ENCODE results near the gene TEKTIP1. TPM values are rescaled to one million over a fixed set of nuclear protein-coding genes. Genes with fewer than 3 reads are reported as not detected.
"Not testable (repeated sequence)": the region's sequence is repeated elsewhere in the genome, so short reads cannot be mapped to it uniquely, and the experiment has no call there.

Gene TEKTIP1
- total RNA-seq, 1 donor from 2014 or later = not detected

DNA sequence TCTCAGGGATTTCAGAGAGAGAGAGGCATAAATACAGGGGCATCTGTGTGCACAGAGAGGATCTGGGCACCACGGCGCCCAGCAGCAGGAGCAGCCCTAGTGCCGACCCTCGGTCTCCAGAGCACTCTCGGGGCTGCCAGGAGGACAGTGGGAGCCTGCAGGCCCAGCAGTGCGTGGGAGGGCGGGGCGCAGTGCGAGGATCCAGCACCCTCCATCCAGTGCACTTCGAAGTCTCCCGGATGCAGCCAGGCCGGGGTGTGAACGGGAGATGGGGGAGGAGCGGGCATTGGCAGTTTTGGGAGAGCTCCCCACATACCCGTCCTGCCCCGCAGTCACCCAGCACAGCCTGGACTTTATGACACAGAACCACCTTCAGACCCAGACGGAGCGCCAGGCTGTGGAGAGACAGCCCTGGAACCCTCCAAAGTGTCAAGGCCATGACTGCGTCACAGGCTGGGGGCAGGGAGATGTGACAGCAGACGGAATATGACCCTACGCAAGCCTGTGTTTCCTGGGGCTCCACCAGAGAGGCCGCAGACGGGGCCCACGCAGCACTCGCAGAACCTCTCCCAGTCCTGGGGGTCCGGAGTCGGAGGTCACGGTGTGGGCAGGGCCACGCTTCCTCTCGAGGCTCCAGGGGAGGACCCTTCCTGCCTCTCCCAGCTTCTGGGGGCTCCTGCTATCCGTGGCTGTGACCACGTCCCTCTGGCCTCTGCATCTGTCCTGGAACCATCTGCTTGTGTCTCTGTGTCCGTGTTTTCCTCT is 14.7 kb upstream of the TEKTIP1 start:
- no peak for DNase-seq

DNA sequence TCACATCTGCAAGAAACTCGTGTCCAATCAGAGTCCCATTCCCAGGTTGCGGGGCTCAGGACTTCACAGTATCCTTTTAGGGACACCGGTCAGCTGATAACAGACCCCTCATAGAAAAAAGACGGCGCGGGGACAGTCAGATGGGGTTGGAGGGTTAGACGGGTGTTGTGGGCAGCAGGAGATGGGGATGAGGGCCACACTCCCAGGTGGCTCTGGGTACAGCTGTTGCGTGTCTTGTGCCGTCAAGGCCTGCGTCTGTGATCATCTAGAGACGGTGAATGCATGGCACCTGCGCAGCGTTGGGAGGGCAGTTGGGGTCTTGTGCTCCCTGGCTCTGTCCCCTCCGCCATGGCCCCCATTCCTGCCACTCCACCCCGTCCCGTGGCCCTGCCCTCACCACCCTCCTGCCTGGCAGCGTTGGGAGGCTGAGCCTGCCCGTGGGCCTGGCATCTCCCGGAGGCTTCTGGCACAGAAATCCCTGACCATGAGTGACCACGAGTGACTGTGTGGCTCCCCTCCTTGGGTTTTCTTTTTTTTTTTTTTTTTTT is 14.0 kb upstream of the TEKTIP1 start:
- DNase-seq = no peak

DNA sequence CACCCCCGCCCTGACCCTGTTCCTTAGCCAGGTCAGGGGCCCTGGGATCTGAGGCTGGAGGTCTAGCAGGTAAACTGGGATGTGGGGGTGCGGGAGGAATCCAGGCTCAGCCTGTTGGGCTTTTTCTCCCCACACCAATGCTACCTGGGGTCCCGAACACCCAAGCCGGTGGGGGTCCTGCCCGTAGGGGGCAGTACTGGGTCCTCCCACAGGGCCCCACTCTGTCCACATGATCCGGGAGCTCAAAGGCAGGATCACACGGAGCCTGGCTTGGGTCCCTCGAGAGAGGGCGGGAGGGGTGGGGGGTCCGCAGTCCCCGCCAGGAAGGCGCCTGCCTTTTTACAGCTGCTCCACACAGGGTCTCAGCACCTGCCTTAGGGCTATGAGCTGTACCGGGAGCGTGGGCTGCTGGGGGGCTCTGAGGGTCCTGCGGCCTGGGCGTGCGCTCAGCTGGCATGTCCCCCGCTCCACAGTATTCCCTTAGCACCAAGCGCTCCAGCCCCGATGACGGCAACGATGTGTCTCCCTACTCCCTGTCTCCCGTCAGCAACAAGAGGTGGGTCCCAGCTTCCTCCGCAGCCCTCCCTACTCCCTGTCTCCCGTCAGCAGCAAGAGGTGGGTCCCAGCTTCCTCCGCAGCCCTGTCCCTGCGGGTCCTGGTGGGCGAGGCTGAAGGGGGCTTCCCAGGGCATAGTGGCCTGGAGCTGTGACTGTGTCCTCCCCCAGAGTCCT is 12.3 kb upstream of the TEKTIP1 start:
- DNase-seq = no peak

DNA sequence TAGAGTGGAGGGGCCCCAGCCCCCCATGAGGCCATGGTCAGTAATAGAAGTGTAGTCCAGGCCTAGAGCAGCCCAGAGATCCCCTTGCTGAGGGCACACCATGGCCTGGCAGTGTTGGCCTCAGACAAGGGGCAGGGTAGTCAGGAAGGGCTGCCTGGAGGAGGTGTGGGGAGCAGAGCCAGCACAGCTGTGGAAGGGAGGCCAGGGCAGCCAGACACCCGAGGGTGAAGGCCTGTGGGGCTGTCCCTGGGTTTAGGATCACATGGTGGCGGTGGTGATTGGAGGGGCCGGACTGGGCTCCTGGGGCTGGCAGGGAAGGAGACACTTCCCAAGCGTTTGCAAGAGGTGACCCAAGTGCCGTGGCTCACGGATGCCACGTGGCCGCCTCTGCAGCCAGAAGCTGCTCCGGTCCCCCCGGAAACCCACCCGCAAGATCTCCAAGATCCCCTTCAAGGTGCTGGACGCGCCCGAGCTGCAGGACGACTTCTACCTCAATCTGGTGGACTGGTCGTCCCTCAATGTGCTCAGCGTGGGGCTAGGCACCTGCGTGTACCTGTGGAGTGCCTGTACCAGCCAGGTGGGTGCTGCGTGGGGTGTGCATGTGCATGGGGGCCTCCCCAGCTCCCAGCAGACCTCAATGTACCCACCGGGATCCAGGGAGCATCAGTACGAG is 11.6 kb upstream of the TEKTIP1 start:
- no peak for DNase-seq

DNA sequence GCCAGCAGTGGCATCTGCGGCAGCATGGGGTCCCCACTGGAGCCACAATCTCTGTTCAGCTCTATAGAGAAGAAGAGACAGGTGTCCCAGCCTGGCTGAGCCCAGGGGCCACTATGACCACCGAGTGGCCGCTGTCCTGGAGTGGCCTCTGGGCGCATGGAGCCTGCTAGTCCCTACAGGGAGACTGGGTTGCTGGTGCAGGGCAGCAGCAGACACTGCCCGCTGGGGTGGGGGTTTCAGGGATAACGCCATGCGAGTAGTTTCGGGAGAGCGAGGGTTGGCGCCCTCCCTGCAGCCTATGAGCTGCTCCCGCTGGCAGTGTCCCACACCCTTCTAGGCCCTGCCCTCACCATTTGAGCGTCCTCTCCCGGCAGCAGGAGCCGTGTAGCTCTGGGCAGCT is 10.9 kb upstream of the TEKTIP1 start:
- no peak for DNase-seq

DNA sequence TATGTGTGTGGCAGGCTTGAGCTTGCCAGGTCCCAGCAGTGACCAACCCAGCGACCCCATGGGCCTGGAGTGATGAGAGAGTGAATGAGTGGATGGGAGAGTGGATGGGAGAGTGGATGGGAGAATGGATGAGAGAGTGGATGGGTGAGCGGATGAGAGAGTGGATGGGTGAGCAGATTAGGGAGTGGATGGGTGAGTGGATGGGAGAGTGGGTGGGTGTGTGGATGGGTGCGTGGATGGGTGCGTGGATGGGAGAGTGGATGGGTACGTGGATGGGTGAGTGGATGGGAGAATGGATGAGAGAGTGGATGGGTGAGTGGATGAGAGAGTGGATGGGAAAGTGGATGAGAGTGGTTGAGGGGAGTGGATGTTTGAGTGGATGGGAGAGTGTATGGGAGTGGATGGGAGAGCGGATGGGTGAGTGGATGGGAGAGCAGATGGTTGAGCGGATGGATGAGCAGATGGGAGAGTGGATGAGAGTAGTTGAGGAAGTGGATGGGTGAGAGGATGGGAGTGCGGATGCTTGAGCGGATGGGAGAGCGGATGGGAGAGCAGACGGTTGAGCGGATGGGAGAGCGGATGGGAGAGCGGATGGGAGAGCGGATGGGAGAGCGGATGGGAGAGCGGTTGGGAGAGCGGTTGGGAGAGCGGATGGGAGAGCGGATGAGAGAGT is 10.3 kb upstream of the TEKTIP1 start:
- DNase-seq = no peak

DNA sequence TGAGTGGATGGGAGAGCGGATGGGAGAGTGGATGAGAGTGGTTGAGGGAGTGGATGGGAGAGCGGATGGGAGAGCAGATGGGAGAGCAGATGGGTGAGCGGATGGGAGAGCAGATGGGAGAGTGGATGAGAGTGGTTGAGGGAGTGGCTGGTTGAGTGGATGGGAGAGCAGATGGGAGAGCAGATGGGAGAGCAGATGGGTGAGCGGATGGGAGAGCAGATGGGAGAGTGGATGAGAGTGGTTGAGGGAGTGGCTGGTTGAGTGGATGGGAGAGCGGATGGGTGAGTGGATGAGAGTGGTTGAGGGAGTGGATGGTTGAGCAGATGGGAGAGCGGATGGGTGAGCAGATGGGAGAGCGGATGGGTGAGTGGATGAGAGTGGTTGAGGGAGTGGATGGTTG is 9.7 kb upstream of the TEKTIP1 start:
- DNase-seq = not testable (repeated sequence)

DNA sequence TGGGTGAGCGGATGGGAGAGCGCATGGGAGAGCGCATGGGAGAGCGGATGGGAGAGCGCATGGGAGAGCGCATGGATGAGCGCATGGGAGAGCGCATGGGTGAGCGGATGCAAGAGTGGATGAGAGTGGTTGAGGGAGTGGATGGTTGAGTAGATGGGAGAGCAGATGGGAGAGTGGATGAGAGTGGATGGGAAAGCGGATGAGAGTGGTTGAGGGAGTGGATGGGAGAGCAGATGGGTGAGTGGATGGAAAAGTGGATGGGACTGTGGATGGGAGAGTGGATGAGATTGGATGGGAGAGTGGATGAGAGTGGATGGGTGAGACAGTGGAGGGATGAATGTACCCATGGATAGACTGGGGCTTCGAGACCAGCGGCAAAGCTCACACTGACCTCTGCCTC is 8.6 kb upstream of the TEKTIP1 start:
- no peak for DNase-seq

DNA sequence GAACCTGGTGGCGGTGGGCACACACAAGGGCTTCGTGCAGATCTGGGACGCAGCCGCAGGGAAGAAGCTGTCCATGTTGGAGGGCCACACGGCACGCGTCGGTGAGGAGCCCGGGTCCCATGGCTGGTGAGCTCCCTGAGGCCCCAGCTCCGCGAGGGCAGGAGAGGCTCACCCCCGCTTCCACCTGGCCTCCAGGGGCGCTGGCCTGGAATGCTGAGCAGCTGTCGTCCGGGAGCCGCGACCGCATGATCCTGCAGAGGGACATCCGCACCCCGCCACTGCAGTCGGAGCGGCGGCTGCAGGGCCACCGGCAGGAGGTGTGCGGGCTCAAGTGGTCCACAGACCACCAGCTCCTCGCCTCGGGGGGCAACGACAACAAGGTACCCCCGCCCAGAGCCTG is 7.3 kb upstream of the TEKTIP1 start:
- DNase-seq = no peak

DNA sequence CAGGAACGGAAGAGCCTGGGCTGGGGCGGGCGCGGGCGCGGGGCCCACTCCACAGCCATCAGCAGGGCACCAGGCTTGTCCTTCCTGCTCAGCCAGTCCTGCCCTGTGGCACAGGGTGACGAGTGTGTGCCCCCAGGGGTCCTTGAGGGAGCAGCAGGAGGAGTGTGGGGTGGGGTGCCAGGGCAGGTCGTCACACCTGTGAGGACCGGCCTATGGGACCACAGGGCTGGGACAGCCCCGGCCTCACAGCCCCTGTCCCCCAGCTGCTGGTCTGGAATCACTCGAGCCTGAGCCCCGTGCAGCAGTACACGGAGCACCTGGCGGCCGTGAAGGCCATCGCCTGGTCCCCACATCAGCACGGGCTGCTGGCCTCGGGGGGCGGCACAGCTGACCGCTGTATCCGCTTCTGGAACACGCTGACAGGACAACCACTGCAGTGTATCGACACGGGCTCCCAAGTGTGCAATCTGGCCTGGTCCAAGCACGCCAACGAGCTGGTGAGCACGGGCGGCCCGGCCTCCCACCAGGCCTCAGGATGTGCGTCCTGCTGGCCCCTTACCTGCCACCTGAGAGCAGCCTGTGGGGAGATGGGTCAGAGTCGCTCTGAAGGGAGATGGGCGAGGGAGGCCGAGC is 6.7 kb upstream of the TEKTIP1 start:
- DNase-seq = no peak

DNA sequence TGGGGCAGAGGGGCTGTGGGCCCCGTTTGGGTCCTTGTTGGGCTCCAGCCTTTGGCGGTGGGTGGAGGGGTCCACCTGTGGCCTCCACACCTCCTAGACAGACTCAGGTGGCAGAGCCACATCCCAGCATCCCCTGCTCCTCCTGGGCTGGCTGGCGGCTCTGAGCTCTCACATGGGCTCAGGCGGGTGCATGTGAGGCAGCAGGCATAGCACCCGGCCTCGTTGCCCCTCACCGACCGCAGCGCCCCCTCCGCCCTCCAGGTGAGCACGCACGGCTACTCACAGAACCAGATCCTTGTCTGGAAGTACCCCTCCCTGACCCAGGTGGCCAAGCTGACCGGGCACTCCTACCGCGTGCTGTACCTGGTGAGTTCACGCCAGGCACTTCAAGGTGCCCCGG is 5.9 kb upstream of the TEKTIP1 start:
- DNase-seq = no peak

DNA sequence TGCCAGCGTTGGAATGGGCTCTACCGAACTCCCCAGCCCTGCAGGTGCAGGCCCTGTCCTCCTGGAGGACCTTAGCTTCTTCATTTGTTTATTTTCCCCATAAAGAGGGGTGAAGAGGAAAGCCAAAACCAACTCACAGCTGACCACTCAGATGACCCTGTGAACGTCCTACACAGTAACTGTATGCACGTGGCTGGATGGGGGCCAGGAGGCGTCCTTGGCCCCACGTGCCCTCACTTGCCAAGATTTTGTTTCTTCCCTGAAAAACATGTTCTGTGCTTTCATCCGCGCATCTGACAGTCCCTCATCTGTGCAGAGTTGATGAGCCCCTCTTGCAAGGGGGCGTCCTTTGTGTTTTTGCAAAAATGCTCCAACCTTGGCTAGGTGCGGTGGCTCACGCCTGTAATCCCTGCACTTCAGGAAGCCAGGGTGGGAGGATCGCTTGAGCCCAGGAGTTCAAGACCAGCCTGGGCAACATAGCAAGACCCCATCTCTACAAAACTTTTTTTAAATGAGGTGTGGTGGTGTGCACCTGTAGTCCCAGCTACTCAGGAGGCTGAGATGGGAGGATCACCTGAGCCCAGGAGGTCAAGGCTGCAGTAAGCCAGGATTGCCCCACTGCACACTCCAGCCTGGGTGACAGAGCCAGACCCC is 5.3 kb upstream of the TEKTIP1 start:
- no peak for DNase-seq

DNA sequence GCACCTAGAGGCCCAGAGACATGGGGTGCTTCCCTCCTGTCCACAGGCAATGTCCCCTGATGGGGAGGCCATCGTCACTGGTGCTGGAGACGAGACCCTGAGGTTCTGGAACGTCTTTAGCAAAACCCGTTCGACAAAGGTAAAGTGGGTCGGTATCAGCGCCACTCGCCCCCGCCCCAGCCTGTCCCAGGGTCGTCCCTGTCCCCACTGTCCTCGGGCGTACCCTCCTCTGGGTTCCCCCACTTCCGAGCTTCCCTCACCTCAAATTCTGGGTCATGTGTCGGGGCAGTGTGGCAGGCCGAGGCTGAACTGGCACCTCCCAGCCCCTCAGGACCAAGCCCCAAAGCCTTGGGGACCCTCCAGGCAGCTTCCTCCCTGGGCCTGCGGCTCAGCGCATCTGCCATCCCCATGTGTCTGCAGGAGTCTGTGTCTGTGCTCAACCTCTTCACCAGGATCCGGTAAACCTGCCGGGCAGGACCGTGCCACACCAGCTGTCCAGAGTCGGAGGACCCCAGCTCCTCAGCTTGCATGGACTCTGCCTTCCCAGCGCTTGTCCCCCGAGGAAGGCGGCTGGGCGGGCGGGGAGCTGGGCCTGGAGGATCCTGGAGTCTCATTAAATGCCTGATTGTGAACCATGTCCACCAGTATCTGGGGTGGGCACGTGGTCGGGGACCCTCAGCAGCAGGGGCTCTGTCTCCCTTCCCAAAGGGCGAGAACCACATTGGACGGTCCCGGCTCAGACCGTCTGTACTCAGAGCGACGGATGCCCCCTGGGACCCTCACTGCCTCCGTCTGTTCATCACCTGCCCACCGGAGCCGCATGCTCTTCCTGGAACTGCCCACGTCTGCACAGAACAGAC is 4.4 kb upstream of the TEKTIP1 start:
- DNase-seq = no peak

DNA sequence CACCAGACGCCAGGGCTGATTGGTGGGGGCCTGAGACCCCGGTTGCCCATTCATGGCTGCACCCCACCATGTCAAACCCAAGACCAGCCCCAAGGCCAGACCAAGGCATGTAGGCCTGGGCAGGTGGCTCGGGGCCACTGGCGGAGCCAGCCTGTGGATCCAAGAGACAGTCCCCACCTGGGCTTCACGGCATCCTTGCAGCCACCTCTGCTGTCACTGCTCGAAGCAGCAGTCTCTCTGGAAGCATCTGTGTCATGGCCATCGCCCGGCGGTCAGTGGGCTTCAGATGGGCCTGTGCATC is 3.8 kb upstream of the TEKTIP1 start:
- no peak for DNase-seq

DNA sequence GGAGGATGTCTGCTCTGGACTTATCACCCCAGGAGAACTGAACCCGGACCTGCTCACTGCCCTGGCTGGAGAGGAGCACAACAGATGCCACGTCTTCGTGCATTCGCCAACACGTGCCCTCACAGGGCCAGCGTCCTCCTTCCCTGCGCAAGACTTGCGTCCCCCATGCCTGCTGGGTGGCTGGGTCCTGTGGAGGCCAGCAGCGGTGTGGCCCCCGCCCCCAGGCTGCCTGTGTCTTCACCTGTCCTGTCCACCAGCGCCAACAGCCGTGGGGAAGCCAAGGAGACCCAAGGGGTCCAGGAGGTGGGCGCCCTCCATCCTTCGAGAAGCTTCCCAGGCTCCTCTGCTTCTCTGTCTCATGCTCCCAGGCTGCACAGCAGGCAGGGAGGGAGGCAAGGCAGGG is 3.4 kb upstream of the TEKTIP1 start:
- DNase-seq = no peak

DNA sequence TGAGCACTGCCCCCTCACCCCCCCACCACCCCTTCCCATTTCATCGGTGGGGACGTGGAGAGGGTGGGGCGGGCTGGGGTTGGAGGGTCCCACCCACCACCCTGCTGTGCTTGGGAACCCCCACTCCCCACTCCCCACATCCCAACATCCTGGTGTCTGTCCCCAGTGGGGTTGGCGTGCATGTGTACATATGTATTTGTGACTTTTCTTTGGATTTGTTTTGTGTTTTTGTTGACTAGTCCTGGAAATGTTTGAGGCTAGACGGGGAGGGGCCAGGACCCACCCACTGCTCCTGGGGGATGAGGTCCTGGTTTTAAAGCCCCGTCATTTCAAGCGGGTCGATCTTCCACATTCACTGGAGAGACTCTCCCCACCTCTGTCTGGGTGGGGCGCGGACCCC is 3.0 kb upstream of the TEKTIP1 start:
- no peak for DNase-seq

DNA sequence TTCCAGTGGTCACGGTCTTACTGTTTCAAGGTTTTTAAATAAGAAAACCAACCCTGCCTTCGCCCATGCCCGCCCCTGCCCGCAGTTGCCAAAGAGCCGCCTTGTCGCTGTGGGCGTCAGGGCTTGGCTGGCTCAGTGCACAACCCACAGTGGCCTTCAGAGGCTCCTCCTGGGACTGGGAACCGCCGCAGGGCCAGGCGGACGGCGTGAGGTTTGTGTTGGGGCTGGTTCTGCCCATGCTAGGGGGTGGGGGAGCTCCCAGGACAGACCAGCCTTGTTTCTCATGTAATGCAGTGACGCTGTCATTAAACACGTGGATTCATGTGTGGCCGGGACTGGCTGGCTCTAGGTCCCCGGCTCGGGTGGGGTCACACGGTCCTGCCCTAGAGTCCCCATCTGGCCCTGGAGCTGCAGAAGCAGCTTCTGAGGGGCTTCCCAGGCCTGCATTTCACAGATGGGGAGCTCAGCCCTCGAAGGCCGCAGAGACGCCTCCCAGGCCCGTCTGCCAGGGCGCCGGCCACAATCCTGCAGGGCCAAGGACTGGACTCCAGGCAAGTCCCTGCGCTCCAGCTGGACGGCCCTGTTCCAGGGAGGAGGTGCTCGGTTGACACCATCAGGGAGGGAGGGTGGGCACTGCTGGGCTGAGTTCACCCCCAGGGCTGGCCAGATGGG is 2.4 kb upstream of the TEKTIP1 start:
- no peak for DNase-seq

DNA sequence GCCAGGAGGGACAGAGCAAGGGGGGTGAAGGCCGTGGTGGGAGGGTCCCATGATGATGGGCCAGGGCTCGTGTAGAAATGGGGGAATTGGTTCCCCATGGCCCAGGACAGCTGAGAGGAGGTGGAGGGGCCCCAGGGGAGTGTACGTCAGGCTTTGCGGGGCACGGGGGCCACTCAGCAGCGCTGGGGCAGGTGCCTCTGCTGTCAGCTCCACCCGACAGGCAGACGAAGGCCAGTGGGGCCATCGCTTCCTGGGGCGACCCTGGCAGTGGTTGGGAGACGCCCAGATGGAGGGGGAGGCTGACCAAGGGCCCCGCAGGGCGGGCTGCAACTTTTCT is 1.9 kb upstream of the TEKTIP1 start:
- DNase-seq = no peak

DNA sequence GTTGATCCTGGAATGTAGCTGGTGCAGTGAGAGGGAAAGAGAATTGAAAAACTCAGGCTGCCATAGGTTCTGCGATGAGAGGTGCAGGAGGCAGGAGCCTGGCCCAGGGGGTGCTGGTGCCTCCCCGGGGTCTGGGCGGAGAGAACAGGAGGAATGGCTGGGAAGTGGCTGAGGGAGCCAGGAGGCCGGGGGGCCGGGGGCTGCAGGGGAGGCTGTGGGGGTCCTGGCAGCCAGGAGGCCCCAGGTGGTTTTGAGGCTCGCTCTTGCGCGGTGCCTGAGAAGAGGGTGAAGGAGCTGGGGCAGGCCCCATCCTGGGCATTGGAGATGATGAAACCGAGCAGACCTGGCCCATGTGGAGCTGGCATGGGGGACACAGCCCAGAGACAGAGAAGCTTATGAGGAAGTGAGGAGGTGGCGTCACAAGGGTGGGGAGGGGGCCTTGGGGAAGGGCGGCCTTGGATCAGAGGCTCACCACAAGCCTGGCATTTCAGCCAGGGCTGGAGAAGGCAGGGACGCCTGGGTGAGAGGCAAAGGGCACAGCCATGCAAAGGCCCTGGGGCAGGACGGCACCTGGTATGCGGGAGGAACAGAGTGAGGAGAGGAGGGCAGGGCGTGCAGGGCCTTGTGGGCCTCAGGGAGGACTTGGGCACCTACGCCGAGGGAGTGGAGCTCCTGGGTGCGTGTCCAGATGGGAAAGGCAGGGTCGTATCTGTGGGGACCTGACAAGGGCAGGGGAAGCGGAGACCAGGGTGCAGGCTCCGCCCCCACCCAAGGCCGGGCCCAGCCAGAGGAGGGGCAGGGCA is 1.3 kb upstream of the TEKTIP1 start:
- DNase-seq = no peak

All from occipital lobe (tissue), 2 donors.